Measurements from ENCODE around the gene BCL2.
"Not testable (repeated sequence)": the region's sequence is repeated elsewhere in the genome, so short reads cannot be mapped to it uniquely, and the experiment has no call there.

BCL2 gene

GRCh38 chr18:63319383-63320122 is at the start of gene BCL2:
BCL2 (minus strand) TSS chr18:63319769.
- peak; percentile 64 for DNase-seq

GRCh38 chr18:63368611-63369010 is 49.0 kb upstream of the BCL2 start:
- no peak for DNase-seq

- DNase-seq: peak; percentile 89
Observed at GRCh38 chr18:63367053-63367953, 47.7 kb upstream of the BCL2 start, which contains the start of gene KDSR. KDSR (minus strand) TSS chr18:63367206; CDS start chr18:63367118, 88 bp downstream.

DNA sequence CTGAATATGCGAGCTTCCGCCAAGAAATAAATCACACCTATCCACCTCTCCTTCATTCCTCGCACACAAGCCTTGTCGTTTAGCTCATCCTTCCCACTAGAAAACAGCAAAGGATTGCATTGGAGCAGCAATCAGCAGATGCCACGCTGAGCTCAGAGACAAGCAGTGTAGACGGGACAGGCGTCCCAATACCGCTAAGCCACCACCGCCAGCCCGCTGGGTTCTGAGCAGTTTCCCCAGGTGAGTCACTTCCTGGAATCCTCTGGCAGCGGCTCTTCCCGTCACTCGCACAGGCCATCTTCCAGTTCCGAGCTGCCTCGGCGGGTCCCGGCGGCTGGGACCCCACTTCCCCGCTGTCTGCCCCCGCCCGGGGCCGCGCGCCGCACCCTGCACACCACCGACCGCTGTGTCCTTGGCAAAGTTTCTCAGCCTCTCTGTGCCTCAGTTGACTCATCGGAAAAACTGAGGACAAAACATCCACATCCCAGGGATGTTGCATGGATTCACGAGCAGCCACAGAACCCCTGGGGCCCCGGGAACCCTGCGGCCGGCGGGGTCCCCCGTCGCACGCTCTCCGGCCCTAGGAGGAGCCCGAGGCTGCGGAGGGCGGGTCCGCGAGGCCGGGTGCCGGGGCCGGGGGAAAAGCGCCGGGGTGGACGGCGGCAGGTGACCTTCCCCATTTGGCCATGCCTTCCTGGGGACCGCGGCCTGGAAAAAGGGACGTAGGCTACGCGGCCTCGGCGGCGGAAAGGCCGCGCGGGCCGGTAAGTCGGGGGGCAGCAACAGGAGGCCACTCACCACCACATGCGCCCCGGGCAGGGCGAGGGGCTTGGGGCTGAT is 46.9 kb upstream of the BCL2 start:
- DNase-seq: peak; percentile 85

GRCh38 chr18:63365876-63366212 is 46.3 kb upstream of the BCL2 start:
- peak; percentile 22 for DNase-seq

DNA sequence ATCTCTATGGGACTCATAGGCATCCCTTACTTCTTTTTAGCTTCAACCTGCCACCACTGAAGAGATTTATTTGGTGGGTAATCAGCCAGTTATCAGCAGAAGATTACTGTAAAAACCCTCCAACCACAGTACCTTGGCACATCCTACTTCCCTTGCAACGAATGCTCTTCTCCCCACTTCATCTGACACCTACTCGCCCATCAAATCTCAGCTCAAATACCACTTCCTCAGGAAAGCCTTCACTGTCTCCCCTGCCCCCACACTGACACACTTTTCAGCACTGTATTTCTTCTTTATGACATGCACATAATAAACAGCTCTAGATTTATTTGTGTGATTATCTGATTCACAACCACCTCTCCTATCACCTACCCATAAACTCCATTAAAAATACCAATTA is 44.4 kb upstream of the BCL2 start:
- peak; percentile 23 for DNase-seq

- not testable (repeated sequence) for DNase-seq
Observed at GRCh38 chr18:63363420-63363819, 43.9 kb upstream of the BCL2 start.

- no peak for DNase-seq
Observed at GRCh38 chr18:63356272-63356896, 36.8 kb upstream of the BCL2 start.

GRCh38 chr18:63350230-63350629 is 30.7 kb upstream of the BCL2 start:
- DNase-seq: no peak

GRCh38 chr18:63348508-63349136 is 29.1 kb upstream of the BCL2 start:
- DNase-seq: no peak

DNA sequence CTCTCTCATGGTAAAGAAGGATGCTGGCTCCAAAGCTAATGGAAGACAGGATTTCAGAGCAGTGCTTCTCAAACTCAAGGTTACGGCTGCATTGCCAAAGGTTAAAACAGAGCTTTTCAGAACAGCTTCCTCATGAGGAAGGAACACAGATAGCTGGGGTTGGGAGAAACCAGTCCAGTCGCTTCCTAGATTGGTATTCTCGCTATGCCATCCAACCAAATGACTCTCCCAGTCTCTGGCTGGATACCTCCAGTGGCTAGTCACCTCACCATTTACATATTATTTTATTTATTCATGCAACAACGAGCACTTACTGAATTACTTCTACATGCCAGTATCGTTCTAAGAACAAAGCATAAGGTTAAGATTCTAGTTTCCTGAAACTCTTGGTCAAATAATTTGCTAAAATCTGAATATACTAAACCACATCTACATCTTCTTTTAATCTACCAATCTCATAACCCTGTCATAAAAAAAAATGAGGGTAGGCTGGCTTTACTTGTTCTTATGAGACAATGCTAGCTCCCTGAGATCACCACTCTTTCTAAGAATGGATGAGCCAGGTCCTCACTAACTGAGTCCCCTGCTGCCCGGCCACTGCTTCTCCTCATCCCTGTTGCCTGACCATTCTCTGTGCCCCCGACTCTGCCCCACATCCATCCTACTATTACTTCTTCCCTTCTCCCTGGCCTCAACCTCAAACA is 27.1 kb upstream of the BCL2 start:
- DNase-seq: no peak

DNA sequence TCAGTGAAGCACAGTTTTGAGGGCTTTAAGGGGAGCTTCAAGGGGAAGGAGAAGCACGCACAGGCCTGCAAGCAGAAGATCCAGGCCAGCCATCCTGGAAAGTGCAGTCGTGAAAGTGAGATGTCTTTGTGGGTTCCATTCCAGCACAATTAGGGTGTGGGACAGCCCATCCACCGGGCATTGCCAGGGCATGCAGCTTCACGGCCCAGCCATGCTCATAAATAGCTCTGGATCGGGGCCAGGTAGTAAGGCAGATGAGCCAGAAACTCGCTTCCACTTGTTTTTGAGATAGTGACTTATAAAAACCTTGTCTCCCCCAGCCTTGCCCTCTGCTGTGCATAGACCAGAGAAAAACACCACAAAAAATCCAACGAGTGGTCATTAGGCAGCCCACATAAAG is 26.5 kb upstream of the BCL2 start:
- no peak for DNase-seq

GRCh38 chr18:63344918-63345317 is 25.3 kb upstream of the BCL2 start:
- no peak for DNase-seq

- DNase-seq: no peak
Observed at GRCh38 chr18:63344263-63344662, 24.7 kb upstream of the BCL2 start.

DNA sequence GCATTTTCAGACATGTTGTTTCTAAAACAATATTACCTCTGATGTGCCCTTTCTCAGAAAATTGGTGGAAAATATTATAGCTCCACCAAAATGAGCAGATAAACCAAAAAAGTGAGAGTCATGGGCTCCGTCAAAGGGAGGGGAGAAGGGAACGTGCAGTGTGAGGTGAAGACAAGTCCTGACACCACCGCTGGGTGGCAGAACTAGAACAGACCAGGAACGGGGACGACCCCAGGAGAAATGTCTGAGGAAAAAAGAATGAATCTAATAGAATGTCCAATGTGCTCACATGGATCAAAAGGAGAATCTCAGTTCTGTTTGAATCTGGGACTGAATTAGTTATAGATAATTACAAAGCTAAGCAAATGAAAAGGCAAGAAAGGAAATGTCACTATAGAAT is 22.6 kb upstream of the BCL2 start:
- peak; percentile 40 for DNase-seq

- DNase-seq: peak; percentile 53
Observed at GRCh38 chr18:63339920-63340484, 20.4 kb upstream of the BCL2 start.

GRCh38 chr18:63336366-63337099 is 17.0 kb upstream of the BCL2 start:
- DNase-seq: no peak

- DNase-seq: no peak
Observed at GRCh38 chr18:63331105-63331504, 11.5 kb upstream of the BCL2 start.

GRCh38 chr18:63329431-63330145 is 10.0 kb upstream of the BCL2 start:
- no peak for DNase-seq

- no peak for DNase-seq
Observed at GRCh38 chr18:63326011-63326410, 6.4 kb upstream of the BCL2 start.

Data from stimulated activated CD4-positive, alpha-beta T cell treated with anti-CD3 and anti-CD28 coated beads, Interleukin-15, amount 100 ng/mL, for 24 hours (primary cell).